Spleen (tissue), 7 donors: ENCODE results near the gene NPHP4.

Experiments used
- POLR2A ChIP-seq, 3 donors: fragments of 450-650 bp; IDR thresholded peaks; one replicate each; pipeline ENCODE4 v1.5.1; 2017; ENCODE audit warnings: antibody characterized with exemption in 3 of 3, mild to moderate bottlenecking in 1 of 3
- POLR2AphosphoS5 ChIP-seq, 3 donors: sonication (generic); formaldehyde crosslinking; IDR thresholded peaks; one replicate each; pipeline ENCODE4 v1.5.1; 2017; ENCODE audit warnings: antibody characterized with exemption in 3 of 3
- TF ChIP-seq, protein P1 (sequence below), 11 experiments: fragments of 200-600 bp in 7 of 11; fragments of 450-650 bp in 4 of 11; sonication (generic) in 4 of 11; IDR thresholded peaks in 8 of 11; conservative IDR thresholded peaks in 3 of 11; 1 replicate in 7 of 11; 2 replicates in 4 of 11; pipeline versions ENCODE4 v1.4.0 to v1.8.0; 2016 to 2021; ENCODE audit warnings: antibody characterized with exemption in 11 of 11, inconsistent platforms in 4 of 11, mild to moderate bottlenecking in 1 of 11
- donor health status: DM: no; HTN: no; CAD: no; lungs with moderate emphysema.
- donor health status: DM: no; HTN: no; CAD: no.
- donor health status: DM: no; HTN: no; CAD: no.

DNA sequence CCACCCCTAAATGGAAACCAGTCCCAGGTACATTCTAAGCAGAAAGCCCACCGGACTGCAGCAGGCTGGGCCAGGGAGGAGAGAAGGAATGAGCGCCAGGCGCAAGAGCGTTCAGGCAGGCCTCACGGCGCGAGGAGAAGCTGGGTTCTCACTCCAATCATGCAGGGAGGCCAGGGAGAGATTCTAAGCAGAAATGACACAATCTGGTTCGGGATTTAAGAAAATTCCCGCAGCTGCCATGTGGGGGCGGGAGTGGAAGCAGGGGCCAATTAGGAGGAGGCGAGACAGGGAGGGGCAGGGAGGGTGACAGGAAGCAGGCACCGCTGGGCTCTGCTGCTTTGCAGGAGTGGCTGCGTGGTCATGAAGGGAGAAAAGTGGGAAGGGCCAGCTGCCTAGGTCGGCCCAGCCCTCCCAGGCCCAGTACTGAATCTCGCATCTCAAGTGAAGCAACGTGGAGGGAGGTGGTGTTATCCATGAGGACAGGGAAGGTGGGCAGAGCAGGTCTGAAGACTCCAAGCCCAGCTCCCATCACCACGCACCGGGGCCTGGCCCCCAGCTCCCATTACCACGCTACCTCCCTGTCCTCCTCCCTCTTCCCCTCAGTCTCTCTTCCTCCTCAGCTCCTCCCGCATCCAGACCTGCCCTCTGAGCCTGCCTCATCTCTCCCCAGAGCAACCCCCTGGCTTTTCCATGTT, 11.8 kb downstream of the NPHP4 start:
- TF ChIP-seq, protein P1, sequence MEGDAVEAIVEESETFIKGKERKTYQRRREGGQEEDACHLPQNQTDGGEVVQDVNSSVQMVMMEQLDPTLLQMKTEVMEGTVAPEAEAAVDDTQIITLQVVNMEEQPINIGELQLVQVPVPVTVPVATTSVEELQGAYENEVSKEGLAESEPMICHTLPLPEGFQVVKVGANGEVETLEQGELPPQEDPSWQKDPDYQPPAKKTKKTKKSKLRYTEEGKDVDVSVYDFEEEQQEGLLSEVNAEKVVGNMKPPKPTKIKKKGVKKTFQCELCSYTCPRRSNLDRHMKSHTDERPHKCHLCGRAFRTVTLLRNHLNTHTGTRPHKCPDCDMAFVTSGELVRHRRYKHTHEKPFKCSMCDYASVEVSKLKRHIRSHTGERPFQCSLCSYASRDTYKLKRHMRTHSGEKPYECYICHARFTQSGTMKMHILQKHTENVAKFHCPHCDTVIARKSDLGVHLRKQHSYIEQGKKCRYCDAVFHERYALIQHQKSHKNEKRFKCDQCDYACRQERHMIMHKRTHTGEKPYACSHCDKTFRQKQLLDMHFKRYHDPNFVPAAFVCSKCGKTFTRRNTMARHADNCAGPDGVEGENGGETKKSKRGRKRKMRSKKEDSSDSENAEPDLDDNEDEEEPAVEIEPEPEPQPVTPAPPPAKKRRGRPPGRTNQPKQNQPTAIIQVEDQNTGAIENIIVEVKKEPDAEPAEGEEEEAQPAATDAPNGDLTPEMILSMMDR (IDR thresholded peaks at IDR 0.05 in 8 of 11, conservative IDR thresholded peaks at IDR 0.05 in 3 of 11), result no peak
- TF ChIP-seq POLR2A (IDR thresholded peaks at IDR 0.05) (no peak), POLR2AphosphoS5 (IDR thresholded peaks at IDR 0.05) (peak in 1 of 3 donors; percentile 40)
